ENCODE results near the gene SMIM17.

- peak in 4 of 6 experiments; percentile 28 to 63 (median 42) for TF ChIP-seq CTCF (IDR thresholded peaks at IDR 0.05)
- peak in 1 of 4 donors; percentile 50 for TF ChIP-seq POLR2A (IDR thresholded peaks at IDR 0.05)
Observed at GRCh38 chr19:56671613-56671994, 28.6 kb downstream of the SMIM17 start, which contains the start of gene ZNF835.

Measured in upper lobe of left lung (tissue), 4 donors.